Stimulated activated CD4-positive, alpha-beta T cell treated with anti-CD3 and anti-CD28 coated beads, TNF-alpha, amount 100 ng/mL, for 4 hours (primary cell): ENCODE measurements around the gene MND1.
"Not testable (repeated sequence)": the region's sequence is repeated elsewhere in the genome, so short reads cannot be mapped to it uniquely, and the experiment has no call there.

ENCODE experiments used
- DNase-seq, 3 experiments: peaks; one replicate each; pipeline ENCODE4 v3.0.0-alpha.2; 2020; ENCODE audit warnings: low read depth in 3 of 3

Gene MND1

DNA sequence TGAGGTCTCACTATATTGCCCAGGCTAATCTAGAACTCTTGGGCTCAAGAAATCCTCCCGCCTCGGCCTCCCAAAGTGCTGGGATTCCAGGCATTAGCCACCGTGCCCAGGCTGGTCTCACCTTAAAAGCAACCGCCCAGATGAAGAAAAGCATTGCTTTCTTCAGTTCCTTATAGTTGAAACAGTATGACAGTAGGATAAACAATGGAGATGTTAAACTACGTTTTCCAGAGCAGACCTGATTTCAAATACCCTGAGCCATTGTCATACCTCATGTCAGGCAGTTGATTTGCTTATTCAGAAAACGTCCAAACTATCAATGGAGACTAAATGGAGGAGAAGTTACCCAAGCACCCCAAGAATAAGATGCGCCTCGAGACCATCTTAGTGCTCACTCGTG is 95.3 kb downstream of the MND1 start:
- no peak for DNase-seq

DNA sequence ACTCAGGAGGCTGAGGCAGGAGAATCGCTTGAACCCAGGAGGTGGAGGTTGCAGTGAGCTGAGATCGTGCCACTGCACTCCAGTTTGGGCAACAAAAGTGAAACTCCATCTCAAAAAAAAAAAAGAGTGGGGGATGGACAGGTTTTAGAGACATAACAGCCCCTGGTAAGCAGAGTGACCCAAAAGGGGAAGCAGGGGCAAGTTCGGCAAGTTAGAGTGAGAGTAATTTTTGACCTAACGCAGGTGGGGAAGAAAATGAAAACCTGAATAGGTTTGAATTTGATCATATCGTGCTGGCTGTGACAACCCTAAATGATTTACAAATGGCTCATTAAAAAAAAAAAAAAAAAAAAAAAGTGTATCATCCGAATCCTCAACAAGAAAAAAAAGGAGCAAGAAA is 96.0 kb downstream of the MND1 start:
- DNase-seq, result no peak

DNA sequence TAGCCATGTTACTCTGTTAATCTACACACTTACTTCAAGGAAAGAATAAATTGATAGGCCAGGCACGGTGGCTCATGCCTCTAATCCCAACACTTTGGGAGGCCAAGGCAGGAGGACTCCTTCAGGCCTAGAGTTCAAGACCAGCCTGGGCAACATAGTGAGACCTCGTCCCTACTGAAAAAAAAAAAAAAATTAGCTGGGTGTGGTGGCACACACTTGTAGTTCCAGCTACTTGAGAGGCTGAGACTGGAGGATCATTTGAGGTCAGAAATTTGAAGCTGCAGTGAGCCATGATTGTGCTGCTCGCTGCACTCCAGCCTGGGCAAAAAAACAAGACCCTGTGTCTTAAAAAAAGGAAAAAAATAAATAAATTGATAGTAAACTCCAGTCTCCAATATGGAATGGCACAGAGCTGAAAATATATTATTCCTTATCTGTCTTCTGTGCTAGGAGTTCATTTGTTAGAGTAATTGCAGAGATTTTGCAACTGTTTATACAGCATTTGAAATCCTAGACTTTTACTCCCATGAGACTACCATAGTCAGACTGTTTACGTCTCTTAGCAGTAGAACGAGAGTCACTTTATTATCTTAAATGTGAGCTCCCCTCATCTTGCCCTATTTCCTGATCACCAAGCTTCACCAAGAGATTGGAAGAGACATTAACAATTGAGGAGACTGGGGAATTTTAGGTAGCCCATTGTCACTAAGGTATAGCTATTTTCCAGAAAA is 102.9 kb downstream of the MND1 start:
- DNase-seq, result no peak

DNA sequence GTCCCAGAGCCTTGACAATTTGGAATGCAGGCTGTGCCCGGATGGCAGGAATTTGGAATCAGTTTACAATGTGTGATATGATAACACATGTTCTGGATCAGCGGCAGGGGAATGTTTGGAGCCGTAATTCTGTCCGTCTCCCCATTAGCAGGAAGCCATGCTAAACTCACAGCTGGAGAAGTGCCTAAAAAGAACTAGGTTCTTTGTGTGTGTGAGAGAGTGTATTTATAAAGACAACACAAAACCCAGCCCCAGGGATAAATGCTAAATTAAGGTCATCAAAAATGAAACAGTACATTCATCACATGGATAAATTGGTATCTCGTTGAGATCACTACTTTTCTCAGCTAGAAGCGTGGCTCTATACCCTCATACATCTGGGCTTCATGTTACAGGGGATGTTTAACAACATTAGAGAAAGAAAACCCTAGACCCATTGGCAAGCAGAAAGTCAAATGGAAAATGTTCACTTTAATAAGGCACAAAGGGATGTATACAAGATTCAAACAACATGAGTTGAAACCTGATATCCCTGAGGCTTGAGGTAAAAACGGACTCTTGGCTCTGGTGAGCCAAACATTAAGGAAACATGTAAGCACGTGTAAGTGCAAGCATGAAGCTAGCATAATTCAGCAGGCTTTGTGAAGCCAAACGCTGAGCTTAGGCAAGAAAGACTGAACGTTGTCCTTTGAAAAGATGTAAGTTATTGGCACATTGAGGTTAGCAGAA is 103.7 kb downstream of the MND1 start:
- no peak for DNase-seq

DNA sequence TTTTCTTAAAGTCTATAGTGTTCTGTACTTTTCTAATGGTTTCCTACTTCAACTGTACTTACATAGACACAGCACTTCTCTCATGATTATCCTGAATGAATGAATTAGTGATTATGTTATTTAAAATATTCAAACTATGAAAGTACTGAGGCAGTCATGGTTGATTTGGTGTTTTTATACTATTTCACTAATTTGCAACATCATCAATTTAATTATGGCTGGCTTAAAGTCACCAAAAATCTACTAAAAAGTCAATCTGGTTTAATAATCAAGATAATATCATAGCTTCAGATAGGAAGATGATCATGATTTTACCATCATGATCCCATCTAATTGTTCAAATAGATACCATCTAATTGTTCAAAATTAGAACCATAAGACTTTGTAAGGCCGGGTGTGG is 104.8 kb downstream of the MND1 start:
- no peak for DNase-seq

DNA sequence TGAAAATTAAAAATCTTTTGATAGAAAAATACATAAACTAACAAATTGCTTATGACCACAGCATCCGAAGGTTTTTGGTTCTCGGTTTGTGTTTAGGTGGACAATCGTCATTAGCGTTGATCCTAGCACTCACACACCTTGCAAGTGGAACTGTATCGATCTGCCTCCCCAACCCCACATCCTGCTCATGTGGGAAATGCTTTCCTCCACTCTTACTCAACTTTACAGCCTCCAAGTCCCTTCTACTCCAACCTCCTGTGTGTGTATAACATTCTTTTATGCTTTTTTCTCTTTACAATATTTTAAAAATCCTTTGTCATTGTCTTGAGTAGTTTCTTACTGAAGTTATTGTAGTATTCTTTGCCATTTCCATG is 106.0 kb downstream of the MND1 start:
- DNase-seq, result no peak

DNA sequence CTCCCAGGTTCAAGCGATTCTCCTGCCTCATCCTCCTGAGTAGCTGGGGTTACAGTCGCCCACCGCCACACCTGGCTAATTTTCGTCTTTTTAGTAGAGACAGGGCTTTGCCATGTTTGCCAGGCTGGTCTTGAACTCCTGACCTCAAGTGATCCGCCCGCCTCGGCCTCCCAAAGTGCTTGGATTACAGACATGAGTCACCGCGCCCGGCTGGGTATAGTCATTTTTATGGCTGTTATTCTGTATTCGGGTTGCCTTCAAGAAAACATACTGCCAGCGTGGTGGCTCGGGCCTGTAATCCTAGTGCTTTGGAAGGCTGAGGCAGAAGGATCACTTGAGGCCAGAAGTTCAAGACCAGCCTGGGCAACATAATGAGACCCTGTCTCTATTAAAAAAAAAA is 106.7 kb downstream of the MND1 start:
- DNase-seq, result not testable (repeated sequence)

DNA sequence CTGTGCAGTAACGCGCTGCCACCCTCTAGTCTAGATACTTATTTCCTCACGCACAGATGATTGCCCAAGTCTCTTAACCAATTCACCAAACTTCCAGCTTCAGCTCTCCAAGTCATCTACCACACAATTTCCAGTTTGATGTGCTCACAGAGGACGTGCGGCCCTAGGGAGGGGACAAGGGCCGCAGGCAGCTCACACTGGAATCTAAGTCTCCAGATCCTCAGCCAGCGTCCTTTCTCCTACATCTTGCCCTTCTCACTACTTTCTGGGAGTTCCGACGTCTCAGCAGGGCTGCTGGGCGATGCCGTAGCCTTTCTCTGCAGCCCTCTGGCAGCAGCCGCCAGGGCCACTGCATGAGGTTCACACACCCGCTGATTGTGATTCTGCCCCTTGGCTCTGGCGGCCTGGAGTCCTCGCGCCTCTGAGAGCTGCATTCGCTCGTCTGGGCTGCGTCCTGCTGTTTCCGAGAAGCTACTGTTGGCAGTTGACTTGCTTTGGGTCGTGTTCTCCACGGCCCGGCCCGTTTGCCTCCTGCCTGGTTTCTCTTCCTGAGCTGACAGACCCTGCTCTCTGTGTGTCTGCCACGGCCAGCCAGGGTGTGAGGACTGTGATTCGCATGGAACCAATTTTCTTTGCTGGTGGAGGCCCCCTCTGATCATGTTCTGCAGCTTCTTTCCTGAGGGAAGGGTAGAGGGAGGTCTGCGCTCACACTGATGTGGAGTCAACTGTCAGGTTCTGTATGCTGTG is 107.6 kb downstream of the MND1 start:
- DNase-seq, result no peak

DNA sequence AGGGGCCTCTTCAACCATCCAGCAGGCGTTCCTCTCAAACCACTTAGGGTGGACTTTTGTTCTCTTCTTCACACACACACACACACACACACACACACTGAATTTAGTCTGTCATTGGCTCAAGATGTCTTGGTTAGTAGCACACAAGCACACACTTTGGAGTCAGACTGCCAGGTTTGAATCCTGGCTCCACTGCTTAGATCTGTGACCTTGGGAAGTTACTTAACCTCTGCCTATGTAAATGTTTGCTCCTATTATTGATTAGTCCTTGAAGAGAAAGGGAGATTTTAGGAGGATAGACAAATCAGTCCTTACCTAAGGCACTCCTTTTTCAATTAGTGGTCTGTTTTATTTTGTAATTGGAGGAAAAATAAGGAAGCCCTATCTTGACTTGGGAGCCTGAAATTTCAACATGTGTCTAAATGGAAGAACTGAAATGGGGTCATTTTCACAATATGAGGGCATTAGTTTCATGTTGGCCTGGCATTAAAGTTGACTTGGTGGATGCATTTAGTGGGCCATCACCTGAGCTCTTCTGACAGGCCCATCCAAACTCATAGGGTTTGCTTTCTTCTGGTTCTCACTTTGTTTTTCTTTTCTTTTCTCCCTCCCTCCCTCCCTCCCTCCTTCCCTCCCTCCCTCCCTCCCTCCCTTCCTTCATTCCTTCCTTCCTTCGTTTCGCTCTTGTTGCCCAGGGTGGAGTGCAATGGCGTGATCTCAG is 108.3 kb downstream of the MND1 start:
- DNase-seq, result no peak

DNA sequence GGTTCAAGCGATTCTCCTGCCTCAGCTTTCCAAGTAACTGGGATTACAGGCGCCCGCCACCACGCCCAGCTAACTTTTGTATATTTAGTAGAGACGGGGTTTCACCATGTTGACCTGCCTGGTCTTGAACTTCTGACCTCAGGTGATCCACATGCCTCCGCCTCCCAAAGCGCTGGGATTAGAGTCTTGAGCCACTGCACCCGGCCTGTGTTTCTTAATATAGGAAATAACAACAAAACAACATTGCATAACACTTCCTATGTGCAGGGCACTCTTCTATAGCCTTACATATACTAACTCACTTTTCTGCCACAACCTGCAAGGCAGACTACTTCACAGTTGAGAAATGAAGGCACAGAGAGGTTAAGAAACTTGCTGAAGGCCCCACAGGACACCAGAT is 108.9 kb downstream of the MND1 start:
- DNase-seq, result no peak

DNA sequence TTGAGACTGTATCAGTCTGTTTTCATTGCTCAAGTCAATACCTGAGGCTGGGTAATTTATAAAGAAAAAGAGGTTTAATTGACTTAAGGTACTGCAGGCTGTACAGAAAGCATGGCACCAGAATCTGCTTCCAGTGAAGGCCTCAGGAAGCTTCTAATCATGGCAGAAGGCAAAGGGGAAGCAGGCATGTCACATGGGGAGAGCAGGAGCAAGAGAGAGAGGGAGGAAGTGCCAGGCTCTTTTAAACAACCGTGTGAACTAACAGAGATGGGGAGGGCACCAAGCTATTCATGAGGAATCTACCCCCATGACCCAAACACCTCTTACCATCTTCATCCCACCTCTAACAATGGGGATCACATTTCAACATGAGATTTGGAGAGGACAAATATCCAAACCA is 114.5 kb downstream of the MND1 start:
- no peak for DNase-seq

DNA sequence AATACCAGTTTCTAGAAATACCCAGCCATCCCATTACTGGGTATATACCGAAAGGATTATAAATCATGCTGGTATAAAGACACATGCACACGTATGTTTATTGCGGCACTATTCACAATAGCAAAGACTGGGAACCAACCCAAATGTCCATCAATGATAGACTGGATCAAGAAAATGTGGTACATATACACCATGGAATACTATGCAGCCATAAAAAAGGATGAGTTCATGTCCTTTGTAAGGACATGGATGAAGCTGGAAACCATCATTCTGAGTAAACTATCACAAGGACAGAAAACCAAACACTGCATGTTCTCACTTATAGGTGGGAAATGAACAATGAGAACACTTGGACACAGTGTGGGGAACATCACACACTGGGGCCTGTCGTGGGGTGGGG is 117.1 kb downstream of the MND1 start:
- not testable (repeated sequence) for DNase-seq

DNA sequence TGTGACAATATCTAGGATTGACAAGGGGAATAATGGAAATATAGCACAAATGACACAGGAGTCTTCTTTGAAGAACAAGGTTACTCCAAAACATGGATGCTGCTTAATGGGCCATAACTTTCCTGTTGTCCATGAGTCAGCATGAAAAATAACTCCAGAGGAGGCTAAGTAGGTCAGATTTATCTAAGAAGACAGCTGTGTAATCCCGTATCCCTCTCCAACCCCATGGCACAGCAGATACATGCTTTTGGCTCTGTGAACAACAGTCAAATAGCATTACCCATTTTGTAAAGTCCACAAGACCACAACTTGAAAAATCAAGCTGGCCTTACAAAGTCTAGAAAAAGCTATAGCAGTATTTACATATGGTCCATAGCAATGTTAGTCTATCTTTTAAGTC is 119.6 kb downstream of the MND1 start:
- DNase-seq, result no peak
